HEK293T (cell line): ENCODE data around the gene ZNF699.

Source experiments
- ARNT ChIP-seq: fragments of 450-650 bp; IDR thresholded peaks from 2 replicates; pipeline ENCODE4 v1.6.1; 2017; ENCODE audit warnings: mild to moderate bottlenecking
- BHLHE40 ChIP-seq: fragments of 450-650 bp; IDR thresholded peaks from 2 replicates; pipeline ENCODE4 v1.6.1; 2016; ENCODE audit warnings: mild to moderate bottlenecking, moderate library complexity, borderline replicate concordance
- CTBP1 ChIP-seq: fragments of 450-650 bp; IDR thresholded peaks from 2 replicates; pipeline ENCODE4 v1.6.1; 2016; ENCODE audit warnings: borderline replicate concordance
- ELF4 ChIP-seq: fragments of 450-650 bp; IDR thresholded peaks from 2 replicates; pipeline ENCODE4 v1.6.1; 2017; ENCODE audit warnings: antibody characterized with exemption
- FOXA1 ChIP-seq: fragments of 450-650 bp; IDR thresholded peaks from 2 replicates; pipeline ENCODE4 v1.6.1; 2016; ENCODE audit warnings: mild to moderate bottlenecking
- FOXK2 ChIP-seq: fragments of 450-650 bp; IDR thresholded peaks from 2 replicates; pipeline ENCODE4 v1.6.1; 2016; ENCODE audit warnings: mild to moderate bottlenecking
- HDGF ChIP-seq: fragments of 450-650 bp; IDR thresholded peaks from 2 replicates; pipeline ENCODE4 v1.6.1; 2017; ENCODE audit warnings: antibody characterized with exemption, borderline replicate concordance
- L3MBTL2 ChIP-seq: fragments of 450-650 bp; conservative IDR thresholded peaks from 2 replicates; pipeline ENCODE4 v1.6.1; 2016; ENCODE audit warnings: mild to moderate bottlenecking
- LEF1 ChIP-seq: fragments of 450-650 bp; IDR thresholded peaks from 2 replicates; pipeline ENCODE4 v1.6.1; 2017; ENCODE audit warnings: mild to moderate bottlenecking, borderline replicate concordance
- SP1 ChIP-seq: fragments of 450-650 bp; IDR thresholded peaks from 2 replicates; pipeline ENCODE4 v1.6.1; 2017
- SUZ12 ChIP-seq: fragments of 450-650 bp; IDR thresholded peaks from 2 replicates; pipeline ENCODE4 v1.6.1; 2016; ENCODE audit warnings: mild to moderate bottlenecking
- TARDBP ChIP-seq: fragments of 450-650 bp; IDR thresholded peaks from 2 replicates; pipeline ENCODE4 v1.6.1; 2016
- ZNF384 ChIP-seq: fragments of 450-650 bp; IDR thresholded peaks from 2 replicates; pipeline ENCODE4 v1.6.1; 2016

DNA sequence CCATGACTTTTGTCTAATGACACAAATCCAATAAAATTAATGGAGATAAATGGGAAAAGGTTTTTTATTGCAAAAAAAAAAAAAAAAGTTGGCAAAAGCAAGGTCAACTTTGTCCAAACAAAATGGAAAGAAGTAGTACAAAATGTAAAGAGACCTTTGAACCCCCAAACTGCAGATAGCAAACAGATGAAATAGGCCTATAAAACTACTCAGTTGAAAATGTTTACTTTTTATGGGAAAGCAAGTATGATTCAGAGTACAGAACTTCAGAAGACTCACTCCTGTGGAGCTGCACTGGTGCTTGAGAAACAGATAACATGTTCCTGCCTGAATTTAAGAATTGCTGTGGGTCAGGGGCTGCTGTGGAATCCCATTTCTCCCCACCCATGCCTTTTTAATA, 43.4 kb upstream of the ZNF699 start:
- no peak for TF ChIP-seq TARDBP
- no peak for TF ChIP-seq BHLHE40
- no peak for TF ChIP-seq L3MBTL2
- no peak for TF ChIP-seq CTBP1
- TF ChIP-seq FOXK2, result no peak
- no peak for TF ChIP-seq FOXA1
- TF ChIP-seq SUZ12, result no peak
- TF ChIP-seq HDGF, result no peak
- no peak for TF ChIP-seq ARNT
- TF ChIP-seq SP1, result no peak
- no peak for TF ChIP-seq ELF4
- TF ChIP-seq ZNF384, result no peak
- no peak for TF ChIP-seq LEF1
